ENCODE measurements around the gene LRRC49.

LRRC49 gene

GRCh38 chr15:71052356-71052755 lies 159.7 kb downstream of the LRRC49 start:
- DNase-seq, result no peak

GRCh38 chr15:71054286-71054952 lies 161.8 kb downstream of the LRRC49 start:
- DNase-seq, result no peak

- DNase-seq, result no peak
Observed at GRCh38 chr15:71055461-71055860, 162.8 kb downstream of the LRRC49 start.

- no peak for DNase-seq
Observed at GRCh38 chr15:71056111-71056510, 163.5 kb downstream of the LRRC49 start.

- DNase-seq, result no peak
Observed at GRCh38 chr15:71057143-71057542, 164.5 kb downstream of the LRRC49 start.

- no peak for DNase-seq
Observed at GRCh38 chr15:71057581-71057980, 165.0 kb downstream of the LRRC49 start.

DNA sequence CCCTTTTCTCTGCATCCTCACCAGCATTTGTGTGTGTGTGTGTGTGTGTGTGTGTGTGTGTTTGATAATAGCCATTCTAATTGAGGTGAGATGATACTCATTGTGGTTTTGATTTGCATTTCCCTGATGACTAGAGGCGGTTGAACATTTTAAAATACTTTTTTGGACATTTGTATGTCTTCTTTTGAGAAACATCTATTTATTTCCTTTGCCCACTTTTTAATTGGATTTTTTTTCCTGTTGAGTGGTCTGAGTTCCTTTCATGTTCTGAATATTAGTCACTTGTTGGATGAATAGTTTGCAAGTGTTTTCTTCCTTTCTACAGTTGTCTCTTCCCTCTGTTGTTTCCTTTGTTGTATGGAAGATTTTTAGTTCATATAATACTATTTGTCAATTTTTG lies 168.4 kb downstream of the LRRC49 start:
- DNase-seq, result no peak

- DNase-seq, result no peak
Observed at GRCh38 chr15:71066983-71067382, 174.4 kb downstream of the LRRC49 start.

GRCh38 chr15:71069693-71070092 lies 177.1 kb downstream of the LRRC49 start:
- no peak for DNase-seq

- DNase-seq, result no peak
Observed at GRCh38 chr15:71071529-71071928, 178.9 kb downstream of the LRRC49 start.

DNA sequence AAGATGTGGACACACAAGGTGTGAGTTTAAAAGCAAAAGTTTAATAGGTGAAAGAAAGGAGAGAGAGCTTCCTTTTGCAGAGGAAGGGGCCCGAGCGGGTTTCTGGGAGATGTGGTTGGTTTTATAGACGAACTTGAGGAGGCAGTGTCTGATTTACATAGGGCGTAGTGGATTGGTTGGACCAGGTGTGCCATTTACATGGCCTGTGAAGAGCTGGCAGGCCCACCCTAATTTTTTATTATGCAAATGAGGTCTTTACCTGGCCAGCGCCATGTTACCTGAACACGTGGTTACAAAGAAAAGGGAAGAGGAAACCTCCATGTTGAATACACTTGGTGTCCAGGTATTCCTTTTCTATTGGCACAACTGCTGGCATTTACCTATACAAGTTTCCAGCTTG lies 179.8 kb downstream of the LRRC49 start:
- DNase-seq, result no peak

DNA sequence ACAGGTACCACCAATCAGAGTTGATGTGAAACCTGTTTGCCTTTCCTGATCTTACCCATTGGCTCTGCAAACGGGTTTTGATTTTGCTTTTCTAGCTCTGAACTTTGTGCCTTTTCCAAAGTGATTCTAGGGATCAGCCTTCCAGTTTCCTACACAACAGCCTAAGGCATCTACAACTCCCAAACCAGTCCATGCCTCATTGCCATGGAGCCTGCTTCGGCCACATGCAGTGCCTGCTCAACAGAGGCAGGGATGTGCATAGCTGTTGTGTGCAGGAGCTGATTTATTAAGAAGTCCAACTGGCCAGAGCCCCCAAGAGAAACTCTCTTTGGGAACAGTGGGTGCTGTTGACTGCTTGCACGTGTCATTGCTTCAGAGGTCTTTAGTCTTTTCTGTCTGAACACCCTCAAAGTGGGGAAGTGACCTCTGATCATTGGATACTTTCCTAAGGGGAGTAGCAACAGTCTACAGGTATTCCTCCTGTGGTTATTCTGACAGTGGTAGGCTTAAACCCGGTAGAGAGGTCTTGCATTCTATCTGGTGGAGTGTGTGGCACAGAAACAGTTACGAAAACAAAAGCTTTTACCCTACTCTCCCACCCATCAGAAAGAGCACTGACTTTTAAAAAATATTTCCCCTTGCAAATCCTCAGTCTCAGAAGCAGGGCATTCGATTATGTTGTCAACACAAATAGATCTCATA lies 186.0 kb downstream of the LRRC49 start:
- DNase-seq, result no peak

- DNase-seq, result no peak
Observed at GRCh38 chr15:71079208-71080044, 186.8 kb downstream of the LRRC49 start.

- DNase-seq, result no peak
Observed at GRCh38 chr15:71080166-71080565, 187.5 kb downstream of the LRRC49 start.

- peak; percentile 43 to 73 (median 50) for DNase-seq
Observed at GRCh38 chr15:71080705-71081104, 188.1 kb downstream of the LRRC49 start.

DNA sequence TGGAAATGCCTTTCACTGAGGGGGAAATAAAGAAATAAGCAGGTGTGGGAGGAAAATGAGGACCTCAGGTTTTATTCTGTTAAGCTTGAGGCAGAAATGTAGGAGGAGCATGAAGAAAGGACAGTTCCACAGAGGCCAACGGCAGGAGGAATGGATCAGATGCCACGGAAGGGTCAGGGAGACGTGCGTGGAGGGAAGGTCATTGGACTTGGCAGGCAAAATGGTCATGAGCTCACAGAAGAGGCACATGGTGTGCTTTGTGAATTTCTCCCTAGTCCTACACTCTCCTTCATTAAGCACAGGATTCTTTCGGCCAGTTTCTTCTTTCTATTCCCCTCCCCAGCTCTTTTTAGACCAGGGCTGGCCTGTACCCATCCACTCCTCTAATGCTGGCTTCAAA lies 190.2 kb downstream of the LRRC49 start:
- no peak for DNase-seq

- DNase-seq, result no peak
Observed at GRCh38 chr15:71083349-71083748, 190.7 kb downstream of the LRRC49 start.

GRCh38 chr15:71084264-71084663 lies 191.6 kb downstream of the LRRC49 start:
- DNase-seq, result no peak

DNA sequence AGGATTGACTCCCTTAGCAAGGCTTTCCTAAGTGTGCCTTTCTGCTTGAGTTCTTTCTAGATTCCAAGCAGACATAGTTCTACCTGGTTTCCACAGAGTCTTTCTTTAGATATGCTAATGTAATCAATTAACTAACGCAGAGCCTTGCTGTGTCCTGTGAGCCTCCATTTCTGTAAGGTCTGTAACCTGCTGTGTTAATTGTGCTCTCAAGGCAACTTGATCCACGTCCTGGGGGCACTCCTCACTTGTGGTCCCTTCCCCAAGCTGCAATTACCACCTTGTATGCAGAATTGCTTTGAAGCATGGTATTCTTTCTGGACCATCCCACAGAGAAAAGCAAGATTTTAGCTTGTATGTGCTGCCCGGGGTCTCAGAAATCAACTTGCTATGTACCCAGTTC lies 193.2 kb downstream of the LRRC49 start:
- no peak for DNase-seq

DNA sequence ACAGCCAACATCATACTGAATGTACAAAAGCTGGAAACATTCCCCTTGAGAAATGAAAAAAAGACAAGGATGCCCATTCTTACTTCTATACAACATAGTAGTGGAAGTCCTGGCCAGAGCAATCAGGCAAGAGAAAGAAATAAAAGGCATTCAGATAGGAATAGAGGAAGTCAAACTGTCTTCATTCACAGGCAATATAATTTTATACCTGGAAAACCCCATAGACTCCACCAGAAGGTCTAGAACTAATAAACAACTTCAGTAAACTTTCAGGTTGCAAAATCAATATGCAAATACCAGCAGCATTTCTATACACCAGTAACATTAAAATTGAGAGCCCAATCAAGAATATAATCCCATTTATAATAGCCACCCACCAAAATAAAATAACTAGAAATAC lies 195.5 kb downstream of the LRRC49 start:
- DNase-seq, result no peak

GRCh38 chr15:71088683-71089082 lies 196.1 kb downstream of the LRRC49 start:
- DNase-seq, result no peak

- DNase-seq, result no peak
Observed at GRCh38 chr15:71089801-71090200, 197.2 kb downstream of the LRRC49 start.

GRCh38 chr15:71091601-71092000 lies 199.0 kb downstream of the LRRC49 start:
- DNase-seq, result no peak
